ENCODE measurements around the gene RUNX3.

RUNX3 gene

DNA sequence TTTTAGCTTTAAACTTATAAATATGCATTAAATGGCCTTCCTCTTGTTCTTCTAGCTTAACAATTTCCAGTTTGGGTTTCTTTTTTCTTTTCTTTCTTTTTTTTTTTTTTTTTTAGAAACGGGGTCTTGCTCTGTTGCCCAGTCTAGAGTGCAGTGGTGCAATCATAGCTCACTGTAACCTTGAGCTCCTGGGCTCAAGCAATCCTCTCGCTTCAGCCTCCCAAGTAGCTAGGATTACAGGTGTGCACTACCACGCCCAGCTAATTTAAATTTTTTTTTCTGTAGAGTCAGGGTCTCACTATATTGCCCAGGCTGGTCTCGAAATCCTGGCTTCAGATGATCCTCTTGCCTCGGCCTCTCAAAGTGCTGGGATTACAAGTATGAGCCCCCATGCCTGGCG is 37.9 kb upstream of the RUNX3 start:
- no peak overlapping the region for H3K4me3 ChIP-seq (ENCODE audit: low read depth, low read length)
- TF ChIP-seq CTCF (IDR thresholded peaks at IDR 0.05; ENCODE audit: insufficient read depth, low read length, missing control alignments), result no peak
- no peak for DNase-seq (ENCODE audit: low read depth, low spot score)
- POLR2A ChIA-PET, result no interaction called here
- CTCF ChIA-PET, result interaction anchor here (0.9 to 1.6 kb wide), 2 partner anchors 70 to 134 kb away, joined by 4 read pairs; no protein-coding TSS in a partner anchor

DNA sequence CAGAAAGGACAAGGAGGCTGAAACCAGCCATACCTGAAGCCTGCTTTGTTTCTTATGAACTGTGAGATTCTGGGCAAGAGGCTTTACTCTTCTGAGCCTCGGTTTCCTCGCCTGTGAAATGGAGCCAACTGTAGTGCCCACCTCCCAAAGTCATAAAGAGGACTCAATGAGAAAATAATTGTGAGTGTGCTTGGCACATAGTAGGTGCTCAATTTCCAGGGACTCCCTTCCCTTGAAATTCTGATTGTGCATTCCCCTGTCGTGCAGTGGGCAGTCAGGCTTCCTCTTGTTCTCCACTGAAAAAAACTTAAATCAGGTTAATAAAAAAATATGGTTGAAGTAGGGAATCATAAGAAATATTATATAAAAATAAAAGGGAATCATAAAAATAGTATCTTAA is 37.5 kb upstream of the RUNX3 start:
- TF ChIP-seq CTCF (IDR thresholded peaks at IDR 0.05; ENCODE audit: insufficient read depth, low read length, missing control alignments), result no peak
- no peak overlapping the region for H3K4me3 ChIP-seq (ENCODE audit: low read depth, low read length)
- ChIA-PET POLR2A (no interaction called here), CTCF (interaction anchor here (0.9 to 3.1 kb wide), 3 partner anchors 70 to 134 kb away, joined by 4 to 16 read pairs (median 4); no protein-coding TSS in a partner anchor)
- no peak for DNase-seq (ENCODE audit: low read depth, low spot score)

DNA sequence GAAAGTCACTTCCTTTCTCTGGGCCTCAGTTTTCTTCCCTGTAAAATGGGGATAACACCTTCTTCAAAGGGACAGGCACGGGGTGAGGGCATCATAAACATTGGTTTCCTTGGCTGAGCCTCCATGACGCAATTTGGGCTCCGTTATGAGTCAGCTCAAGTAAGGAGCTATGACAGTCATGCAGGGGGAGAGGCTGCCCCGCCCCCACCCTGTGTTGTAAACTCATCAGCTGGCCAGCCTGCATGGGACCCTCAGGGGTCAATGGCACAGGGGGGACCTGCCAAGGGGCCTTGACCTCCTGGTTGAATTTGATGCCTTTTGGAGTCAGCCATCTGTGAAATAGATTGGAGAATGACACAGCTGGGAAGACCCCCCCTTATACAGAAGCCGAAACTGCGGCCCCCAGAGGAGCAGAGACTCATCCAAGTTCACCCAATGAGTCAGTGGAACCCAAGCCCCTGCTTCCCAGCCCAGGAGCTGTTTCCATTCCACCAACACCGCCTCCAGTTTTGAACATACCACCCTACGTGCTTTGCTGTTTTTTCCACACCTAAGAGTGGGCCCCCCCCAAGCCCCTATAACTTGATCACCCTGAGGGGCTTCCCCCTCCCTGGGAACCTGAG is 36.8 kb upstream of the RUNX3 start:
- ChIA-PET CTCF (interaction anchor here (1.3 to 3.1 kb wide), 3 partner anchors 31 to 135 kb away, joined by 3 to 16 read pairs (median 4); no protein-coding TSS in a partner anchor), POLR2A (no interaction called here)
- DNase-seq (ENCODE audit: low read depth, low spot score), result no peak
- TF ChIP-seq CTCF (IDR thresholded peaks at IDR 0.05; ENCODE audit: insufficient read depth, low read length, missing control alignments), result no peak
- H3K4me3 ChIP-seq (ENCODE audit: low read depth, low read length), result no peak overlapping the region

DNA sequence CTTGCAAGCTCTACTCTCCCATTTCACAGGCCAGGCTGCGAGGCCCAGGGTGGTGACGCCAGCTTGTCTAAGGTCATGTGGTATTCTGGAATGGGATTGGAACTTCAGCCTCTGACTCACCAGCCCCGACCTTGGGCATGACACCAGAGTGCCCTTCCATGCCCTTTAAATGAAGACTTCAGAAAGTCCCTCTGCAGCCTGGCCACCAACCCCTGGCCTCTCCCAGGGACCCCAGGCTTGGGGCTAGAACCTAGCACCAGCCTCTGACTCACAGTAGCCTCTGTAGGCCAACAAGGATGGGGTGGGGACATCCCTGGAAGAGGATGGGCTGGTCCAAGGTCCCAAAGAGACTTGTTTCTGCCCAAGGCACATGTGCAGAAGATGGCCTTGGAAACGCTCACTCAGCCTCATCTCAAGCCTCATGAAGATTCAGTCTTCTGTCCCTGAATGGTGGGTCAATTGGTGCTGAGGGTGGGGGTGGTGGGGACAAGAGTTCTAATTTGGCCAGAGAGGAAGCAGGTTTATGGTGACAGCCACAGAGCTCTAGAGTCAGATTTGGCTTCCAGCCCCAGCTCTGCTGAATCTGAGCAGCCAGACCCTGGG is 36.1 kb upstream of the RUNX3 start:
- no peak overlapping the region for H3K4me3 ChIP-seq (ENCODE audit: low read depth, low read length)
- ChIA-PET POLR2A (no interaction called here), CTCF (interaction anchor here (0.6 to 3.1 kb wide), 3 partner anchors 30 to 363 kb away, joined by 3 to 16 read pairs (median 3); no protein-coding TSS in a partner anchor)
- DNase-seq (ENCODE audit: low read depth, low spot score), result no peak
- no peak for TF ChIP-seq CTCF (IDR thresholded peaks at IDR 0.05; ENCODE audit: insufficient read depth, low read length, missing control alignments)

- DNase-seq (ENCODE audit: low read depth, low spot score), result no peak
- ChIA-PET POLR2A (no interaction called here), CTCF (interaction anchor here (0.6 to 3.1 kb wide), 3 partner anchors 33 to 363 kb away, joined by 3 to 16 read pairs (median 4); no protein-coding TSS in a partner anchor)
- no peak overlapping the region for H3K4me3 ChIP-seq (ENCODE audit: low read depth, low read length)
- TF ChIP-seq CTCF (IDR thresholded peaks at IDR 0.05; ENCODE audit: insufficient read depth, low read length, missing control alignments), result no peak
These were observed 35.5 kb upstream of the RUNX3 start for GRCh38 chr1:24965571-24965930.

DNA sequence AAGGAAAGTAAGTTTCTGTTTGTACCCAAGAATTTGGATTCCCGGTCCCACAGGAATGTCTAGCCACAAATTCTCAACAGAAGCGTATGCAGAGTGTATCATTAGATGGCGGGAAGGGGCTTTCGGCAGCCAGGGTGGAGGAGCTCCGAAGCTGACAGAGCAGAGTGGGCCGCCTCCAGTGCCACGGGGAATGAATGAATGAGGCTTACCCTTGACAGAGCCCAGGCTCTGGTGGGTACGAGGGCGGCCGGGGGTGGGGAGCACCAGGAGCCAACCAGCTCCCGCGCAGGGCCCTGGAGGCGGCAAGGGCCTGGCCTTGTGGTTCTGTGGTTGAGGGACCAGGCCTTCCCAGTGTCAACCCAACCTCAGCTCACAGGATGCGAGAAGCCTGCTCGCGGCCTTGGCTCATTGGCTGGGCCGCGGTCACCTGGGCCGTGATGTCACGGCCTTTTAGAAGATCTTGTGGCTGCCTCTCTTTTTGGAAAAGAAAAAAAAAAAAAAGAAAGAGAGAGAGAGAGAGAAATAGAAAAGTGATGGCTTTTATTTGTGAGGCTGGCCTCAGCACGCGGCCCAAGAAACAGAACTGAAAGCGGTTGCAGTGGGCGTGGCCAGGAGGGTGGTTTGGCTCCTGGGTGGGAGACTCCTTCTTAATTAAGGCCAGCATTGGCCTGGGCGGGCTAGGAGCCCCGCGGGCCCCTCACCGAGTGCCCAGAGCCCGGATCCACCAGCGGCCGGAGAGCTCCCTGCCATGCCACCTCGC is 34.9 kb upstream of the RUNX3 start:
- ChIA-PET POLR2A (no interaction called here), CTCF (interaction anchor here (0.7 to 3.1 kb wide), 4 partner anchors 13 to 72 kb away, joined by 3 to 16 read pairs (median 4); no protein-coding TSS in a partner anchor)
- peak overlapping the region; percentile 20 for H3K4me3 ChIP-seq (ENCODE audit: low read depth, low read length)
- no peak for TF ChIP-seq CTCF (IDR thresholded peaks at IDR 0.05; ENCODE audit: insufficient read depth, low read length, missing control alignments)
- DNase-seq (ENCODE audit: low read depth, low spot score), result peak; percentile 50
